A549 (cell line): ENCODE measurements around the gene DNMT3L.

Experiments
- CEBPB ChIP-seq, 2 experiments: fragments of >200 bp in 1 of 2; sonication (Bioruptor Twin) in 1 of 2; formaldehyde crosslinking in 1 of 2; IDR thresholded peaks; 2 replicates each; pipeline ENCODE4 v1.6.1; 2012 to 2016
- POLR2AphosphoS2 ChIP-seq: conservative IDR thresholded peaks from 2 replicates; pipeline ENCODE4 v1.6.1; 2012; ENCODE audit warnings: low read length, improper control_type of control experiment, inconsistent platforms
- TF ChIP-seq, protein P1 (sequence below): fragments of >200 bp; sonication (Bioruptor Twin); formaldehyde crosslinking; IDR thresholded peaks from 3 replicates; pipeline ENCODE4 v1.5.1; 2016
- TF ChIP-seq, protein P2 (sequence below): fragments of 150-350 bp; IDR thresholded peaks from 2 replicates; pipeline ENCODE4 v1.6.1; 2014; ENCODE audit warnings: low read depth, mild to moderate bottlenecking, low read length

GRCh38 chr21:44296103-44296519 is 34.4 kb upstream of the DNMT3L start:
- TF ChIP-seq, protein P1, sequence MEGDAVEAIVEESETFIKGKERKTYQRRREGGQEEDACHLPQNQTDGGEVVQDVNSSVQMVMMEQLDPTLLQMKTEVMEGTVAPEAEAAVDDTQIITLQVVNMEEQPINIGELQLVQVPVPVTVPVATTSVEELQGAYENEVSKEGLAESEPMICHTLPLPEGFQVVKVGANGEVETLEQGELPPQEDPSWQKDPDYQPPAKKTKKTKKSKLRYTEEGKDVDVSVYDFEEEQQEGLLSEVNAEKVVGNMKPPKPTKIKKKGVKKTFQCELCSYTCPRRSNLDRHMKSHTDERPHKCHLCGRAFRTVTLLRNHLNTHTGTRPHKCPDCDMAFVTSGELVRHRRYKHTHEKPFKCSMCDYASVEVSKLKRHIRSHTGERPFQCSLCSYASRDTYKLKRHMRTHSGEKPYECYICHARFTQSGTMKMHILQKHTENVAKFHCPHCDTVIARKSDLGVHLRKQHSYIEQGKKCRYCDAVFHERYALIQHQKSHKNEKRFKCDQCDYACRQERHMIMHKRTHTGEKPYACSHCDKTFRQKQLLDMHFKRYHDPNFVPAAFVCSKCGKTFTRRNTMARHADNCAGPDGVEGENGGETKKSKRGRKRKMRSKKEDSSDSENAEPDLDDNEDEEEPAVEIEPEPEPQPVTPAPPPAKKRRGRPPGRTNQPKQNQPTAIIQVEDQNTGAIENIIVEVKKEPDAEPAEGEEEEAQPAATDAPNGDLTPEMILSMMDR, result no peak
- TF ChIP-seq CEBPB (IDR thresholded peaks at IDR 0.05) (no peak), POLR2AphosphoS2 (no peak)
- TF ChIP-seq, protein P2, sequence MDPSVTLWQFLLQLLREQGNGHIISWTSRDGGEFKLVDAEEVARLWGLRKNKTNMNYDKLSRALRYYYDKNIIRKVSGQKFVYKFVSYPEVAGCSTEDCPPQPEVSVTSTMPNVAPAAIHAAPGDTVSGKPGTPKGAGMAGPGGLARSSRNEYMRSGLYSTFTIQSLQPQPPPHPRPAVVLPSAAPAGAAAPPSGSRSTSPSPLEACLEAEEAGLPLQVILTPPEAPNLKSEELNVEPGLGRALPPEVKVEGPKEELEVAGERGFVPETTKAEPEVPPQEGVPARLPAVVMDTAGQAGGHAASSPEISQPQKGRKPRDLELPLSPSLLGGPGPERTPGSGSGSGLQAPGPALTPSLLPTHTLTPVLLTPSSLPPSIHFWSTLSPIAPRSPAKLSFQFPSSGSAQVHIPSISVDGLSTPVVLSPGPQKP, result no peak
